ENCODE results near the gene RAC3. TPM values are rescaled to one million over a fixed set of nuclear protein-coding genes. Genes with fewer than 3 reads are reported as not detected.

RAC3 gene
- total RNA-seq (2014; rRNA removed; shearing (Covaris generic)) (15.7 and 24.4 TPM in 2 replicates), total RNA-seq (2022) (15.1 and 16.4 TPM in 2 replicates), Bru-seq, nascent RNA (percentile 32 among the genes with signal in this experiment), BruChase-seq, experiment 1, labeled RNA remaining after a 6-hour chase (percentile 52 among the genes with signal in this experiment), BruChase-seq, experiment 2, labeled RNA remaining after a 2-hour chase (percentile 47 among the genes with signal in this experiment)
- long read RNA-seq, result 0 reads

DNA sequence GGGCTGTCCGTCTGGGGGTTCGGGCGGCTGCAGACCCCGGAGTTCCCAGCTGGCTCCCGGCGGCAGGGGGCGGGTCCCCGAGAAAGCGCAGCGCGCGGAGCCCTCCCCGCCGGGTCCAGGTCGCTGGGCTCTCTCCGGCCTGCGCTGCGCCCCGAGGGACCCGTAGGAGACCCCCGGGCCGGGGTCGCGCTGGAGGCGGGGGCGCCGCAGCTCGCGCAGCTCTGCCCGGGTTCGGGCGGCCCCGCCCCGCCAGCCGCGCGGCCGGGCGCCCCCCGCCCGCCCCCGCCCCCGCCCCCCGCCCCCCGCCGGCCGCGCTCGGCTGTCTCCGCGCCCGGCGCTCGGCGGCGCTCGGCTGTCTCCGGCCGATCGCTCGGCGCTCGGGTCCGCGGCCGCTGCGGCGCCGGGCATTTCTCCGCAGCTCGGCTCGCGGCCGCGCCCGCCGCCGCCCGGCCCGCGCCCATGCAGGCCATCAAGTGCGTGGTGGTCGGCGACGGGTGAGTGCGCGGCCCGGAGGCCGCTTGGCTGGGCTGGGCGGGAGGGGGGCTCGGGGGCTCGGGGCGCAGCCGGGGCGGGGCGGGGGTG is at the start of gene RAC3:
Gene RAC3 (plus strand): TSS at position 376 of the 582 bp plus-strand sequence. CDS start 84 bp downstream, at position 460.
- BruUV-seq (replicated peaks), result no TSS peak
- Histone ChIP-seq H2AFZ (ENCODE audit: low read length) (peak within 1 kb of the TSS; percentile 59), H3K36me3 (ENCODE audit: insufficient read depth, low read length) (no peaks in the 10 kb centered on the region), H3K4me1 (ENCODE audit: insufficient read depth, low read length, poor library complexity, severe bottlenecking) (peaks cover 16% of the 10 kb centered on the region), H3K9me3 (ENCODE audit: low read length) (no peaks in the 10 kb centered on the region), H3K4me3 (ENCODE audit: low read depth, low read length, poor library complexity, severe bottlenecking) (peak within 1 kb of the TSS; percentile 51), H4K20me1 (ENCODE audit: insufficient read depth, low read length) (0 out of 2 replicates have a peak, but pooled peaks cover under 1% of the 10 kb centered on the region), H3K9me2 (ENCODE audit: insufficient read depth, low read length) (no peaks in the 10 kb centered on the region), H3K4me2 (ENCODE audit: low read length) (peak within 1 kb of the TSS; percentile 62), H3K79me2 (ENCODE audit: insufficient read depth, low read depth, low read length) (no peaks in the 10 kb centered on the region), H3K27ac (ENCODE audit: low read depth, low read length, poor library complexity, severe bottlenecking) (no peak within 1 kb of the TSS)
- intact Hi-C loops (cut with micrococcal nuclease; ENCODE audit: unreplicated experiment), result loop anchor here (5.0 kb wide), 1 partner anchor 176 kb away; no protein-coding TSS in a partner anchor
- POLR2A ChIA-PET, result no interaction called here
- CTCF ChIA-PET (ENCODE audit: unreplicated experiment), result no interaction called here
- DNase-seq (ENCODE audit: low spot score), result no peak
- no peak for TF ChIP-seq EZH2phosphoT487 (IDR thresholded peaks at IDR 0.05; ENCODE audit: borderline replicate concordance, low read depth, low read length)
- TF ChIP-seq, protein P1, sequence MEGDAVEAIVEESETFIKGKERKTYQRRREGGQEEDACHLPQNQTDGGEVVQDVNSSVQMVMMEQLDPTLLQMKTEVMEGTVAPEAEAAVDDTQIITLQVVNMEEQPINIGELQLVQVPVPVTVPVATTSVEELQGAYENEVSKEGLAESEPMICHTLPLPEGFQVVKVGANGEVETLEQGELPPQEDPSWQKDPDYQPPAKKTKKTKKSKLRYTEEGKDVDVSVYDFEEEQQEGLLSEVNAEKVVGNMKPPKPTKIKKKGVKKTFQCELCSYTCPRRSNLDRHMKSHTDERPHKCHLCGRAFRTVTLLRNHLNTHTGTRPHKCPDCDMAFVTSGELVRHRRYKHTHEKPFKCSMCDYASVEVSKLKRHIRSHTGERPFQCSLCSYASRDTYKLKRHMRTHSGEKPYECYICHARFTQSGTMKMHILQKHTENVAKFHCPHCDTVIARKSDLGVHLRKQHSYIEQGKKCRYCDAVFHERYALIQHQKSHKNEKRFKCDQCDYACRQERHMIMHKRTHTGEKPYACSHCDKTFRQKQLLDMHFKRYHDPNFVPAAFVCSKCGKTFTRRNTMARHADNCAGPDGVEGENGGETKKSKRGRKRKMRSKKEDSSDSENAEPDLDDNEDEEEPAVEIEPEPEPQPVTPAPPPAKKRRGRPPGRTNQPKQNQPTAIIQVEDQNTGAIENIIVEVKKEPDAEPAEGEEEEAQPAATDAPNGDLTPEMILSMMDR (conservative IDR thresholded peaks at IDR 0.05; ENCODE audit: low read length), result no peak

DNA sequence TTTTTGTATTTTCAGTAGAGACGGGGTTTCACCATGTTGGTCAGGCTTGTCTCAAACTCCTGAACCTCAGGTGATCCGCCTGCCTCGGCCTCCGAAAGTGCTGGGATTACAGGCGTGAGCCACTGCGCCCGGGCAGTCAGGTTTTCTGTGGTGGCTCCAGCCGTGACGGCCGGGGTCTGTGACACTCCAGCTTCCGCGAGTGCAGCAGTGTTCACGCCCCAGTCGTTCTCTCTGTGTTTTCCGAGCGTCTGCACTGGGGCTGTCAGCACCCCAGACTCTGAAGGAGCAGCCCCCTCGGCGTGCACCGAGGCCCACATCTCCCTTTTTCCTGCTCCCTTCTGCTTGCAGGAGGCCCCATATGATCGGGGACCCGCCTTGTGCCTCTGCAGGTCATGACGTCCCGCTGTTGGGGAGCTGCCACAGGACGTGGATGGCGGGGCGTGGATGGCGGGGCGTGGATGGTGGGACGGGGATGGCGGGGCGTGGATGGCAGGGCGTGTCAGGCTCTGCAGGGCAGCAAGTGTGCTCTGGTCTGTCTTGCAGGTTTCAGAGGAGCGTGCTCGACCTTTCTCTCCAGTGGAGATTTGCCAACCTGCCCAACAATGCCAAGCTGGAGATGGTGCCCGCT is 48.4 kb upstream of the RAC3 start:
- H2AFZ ChIP-seq (ENCODE audit: low read length), result no peak overlapping the region
- H3K9me2 ChIP-seq (ENCODE audit: insufficient read depth, low read length), result no peaks in the 10 kb centered on the region
- H3K9me3 ChIP-seq (ENCODE audit: low read length), result no peaks in the 10 kb centered on the region
- ChIA-PET POLR2A (no interaction called here), CTCF (ENCODE audit: unreplicated experiment) (no interaction called here)
- intact Hi-C loops (cut with micrococcal nuclease; ENCODE audit: unreplicated experiment), result no loop called here
- DNase-seq (ENCODE audit: low spot score), result no peak
- H3K79me2 ChIP-seq (ENCODE audit: insufficient read depth, low read depth, low read length), result peaks cover 8% of the 10 kb centered on the region; the same call in 1 of the 2 replicates
- no peak overlapping the region for H3K27ac ChIP-seq (ENCODE audit: low read depth, low read length, poor library complexity, severe bottlenecking)
- peaks cover 10% of the 10 kb centered on the region for H3K4me1 ChIP-seq (ENCODE audit: insufficient read depth, low read length, poor library complexity, severe bottlenecking)
- H3K36me3 ChIP-seq (ENCODE audit: insufficient read depth, low read length), result peaks cover 48% of the 10 kb centered on the region
- TF ChIP-seq, protein P1 (conservative IDR thresholded peaks at IDR 0.05; ENCODE audit: low read length), result no peak
- no peak for TF ChIP-seq EZH2phosphoT487 (IDR thresholded peaks at IDR 0.05; ENCODE audit: borderline replicate concordance, low read depth, low read length)
- no peaks in the 10 kb centered on the region for H4K20me1 ChIP-seq (ENCODE audit: insufficient read depth, low read length)
- no peak overlapping the region for H3K4me3 ChIP-seq (ENCODE audit: low read depth, low read length, poor library complexity, severe bottlenecking)
- no TSS peak for BruUV-seq (replicated peaks)
- H3K4me2 ChIP-seq (ENCODE audit: low read length), result no peak overlapping the region

All from OCI-LY7 (cell line).